Activated B cell treated with CpG ODN at 0.5 μM for 24 hours (primary cell): Measurements from ENCODE around the gene SIRPG. TPM values are rescaled to one million over a fixed set of nuclear protein-coding genes. Genes with fewer than 3 reads are reported as not detected.

Experiments
- ATAC-seq: fragments of 200-7000 bp; cut with Tn5 transposase; one replicate; pipeline ENCODE4 v1.10.0; 2021; ENCODE audit warnings: low read depth, mild to moderate bottlenecking, moderate library complexity
- CTCF ChIA-PET: fragments of 350-600 bp; sonication (Branson Sonifier 250); formaldehyde crosslinking; loops from one replicate; lab custom pipeline; 2021; ENCODE audit warnings: antibody characterized with exemption; lab: Charles Lee
- POLR2A ChIA-PET: fragments of 350-600 bp; sonication (Branson Sonifier 250); formaldehyde crosslinking; loops from one replicate; lab custom pipeline; 2021; ENCODE audit warnings: antibody characterized with exemption; lab: Charles Lee
- DNase-seq: peaks from one replicate; pipeline ENCODE4 v3.0.0; 2022
- H3K27ac Mint-ChIP-seq: one replicate; pipeline ENCODE4 v1.8.0; 2020; ENCODE audit warnings: mixed read lengths
- H3K27me3 Mint-ChIP-seq: one replicate; pipeline ENCODE4 v1.8.0; 2021; ENCODE audit warnings: mixed read lengths
- H3K36me3 Mint-ChIP-seq: one replicate; pipeline ENCODE4 v1.8.0; 2021; ENCODE audit warnings: low read depth, mixed read lengths
- H3K4me1 Mint-ChIP-seq: one replicate; pipeline ENCODE4 v1.8.0; 2021; ENCODE audit warnings: mixed read lengths
- H3K4me3 Mint-ChIP-seq: one replicate; pipeline ENCODE4 v1.8.0; 2020; ENCODE audit warnings: mild to moderate bottlenecking, mixed read lengths
- H3K9me3 Mint-ChIP-seq: one replicate; pipeline ENCODE4 v1.8.0; 2020; ENCODE audit warnings: mixed read lengths
- intact Hi-C: fragments of 100-400 bp; cut with micrococcal nuclease; formaldehyde crosslinking; loops from one replicate; pipeline ENCODE4 v1.15.1; 2024
- total RNA-seq: library from RNA; stranded (reverse); gene quantifications from 2 replicates; pipeline ENCODE4 v1.2.3, GENCODE V29; 2022
- TF ChIP-seq, protein P1 (sequence below): fragments of 200-600 bp; IDR thresholded peaks from one replicate; pipeline ENCODE4 v1.8.0; 2022; ENCODE audit warnings: antibody characterized with exemption, mild to moderate bottlenecking

SIRPG gene
- total RNA-seq, 1 donor from 2014 or later = not detected

DNA sequence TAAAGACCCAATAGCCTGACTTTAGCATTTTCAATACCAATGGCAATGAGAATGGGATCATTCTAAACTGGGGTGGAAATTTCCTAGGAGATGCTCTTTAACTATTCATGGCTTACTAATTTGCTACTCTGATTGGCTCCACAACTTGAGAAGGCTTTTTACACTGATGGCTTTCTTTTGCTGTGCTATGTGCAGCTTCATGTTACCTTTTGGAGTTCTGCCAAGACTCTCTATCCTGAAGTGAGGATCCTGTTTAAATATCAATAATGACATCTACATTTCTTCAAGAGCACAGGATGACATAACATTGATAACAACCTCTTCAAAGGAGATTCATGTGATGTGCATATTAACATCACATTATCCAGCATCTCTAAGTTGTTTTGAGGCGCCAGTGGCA is 43.4 kb upstream of the SIRPG start:
- H3K4me3 Mint-ChIP-seq = no peak overlapping the region
- ATAC-seq (no peak), DNase-seq (no peak)
- no peak overlapping the region for H3K27ac Mint-ChIP-seq
- intact Hi-C loops = no loop called here
- TF ChIP-seq, protein P1, sequence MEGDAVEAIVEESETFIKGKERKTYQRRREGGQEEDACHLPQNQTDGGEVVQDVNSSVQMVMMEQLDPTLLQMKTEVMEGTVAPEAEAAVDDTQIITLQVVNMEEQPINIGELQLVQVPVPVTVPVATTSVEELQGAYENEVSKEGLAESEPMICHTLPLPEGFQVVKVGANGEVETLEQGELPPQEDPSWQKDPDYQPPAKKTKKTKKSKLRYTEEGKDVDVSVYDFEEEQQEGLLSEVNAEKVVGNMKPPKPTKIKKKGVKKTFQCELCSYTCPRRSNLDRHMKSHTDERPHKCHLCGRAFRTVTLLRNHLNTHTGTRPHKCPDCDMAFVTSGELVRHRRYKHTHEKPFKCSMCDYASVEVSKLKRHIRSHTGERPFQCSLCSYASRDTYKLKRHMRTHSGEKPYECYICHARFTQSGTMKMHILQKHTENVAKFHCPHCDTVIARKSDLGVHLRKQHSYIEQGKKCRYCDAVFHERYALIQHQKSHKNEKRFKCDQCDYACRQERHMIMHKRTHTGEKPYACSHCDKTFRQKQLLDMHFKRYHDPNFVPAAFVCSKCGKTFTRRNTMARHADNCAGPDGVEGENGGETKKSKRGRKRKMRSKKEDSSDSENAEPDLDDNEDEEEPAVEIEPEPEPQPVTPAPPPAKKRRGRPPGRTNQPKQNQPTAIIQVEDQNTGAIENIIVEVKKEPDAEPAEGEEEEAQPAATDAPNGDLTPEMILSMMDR = no peak
- H3K9me3 Mint-ChIP-seq = peaks cover 11% of the 10 kb centered on the region
- ChIA-PET CTCF (no interaction called here), POLR2A (no interaction called here)
- peaks cover 5% of the 10 kb centered on the region for H3K4me1 Mint-ChIP-seq
- no peaks in the 10 kb centered on the region for H3K36me3 Mint-ChIP-seq
- peaks cover 12% of the 10 kb centered on the region for H3K27me3 Mint-ChIP-seq

DNA sequence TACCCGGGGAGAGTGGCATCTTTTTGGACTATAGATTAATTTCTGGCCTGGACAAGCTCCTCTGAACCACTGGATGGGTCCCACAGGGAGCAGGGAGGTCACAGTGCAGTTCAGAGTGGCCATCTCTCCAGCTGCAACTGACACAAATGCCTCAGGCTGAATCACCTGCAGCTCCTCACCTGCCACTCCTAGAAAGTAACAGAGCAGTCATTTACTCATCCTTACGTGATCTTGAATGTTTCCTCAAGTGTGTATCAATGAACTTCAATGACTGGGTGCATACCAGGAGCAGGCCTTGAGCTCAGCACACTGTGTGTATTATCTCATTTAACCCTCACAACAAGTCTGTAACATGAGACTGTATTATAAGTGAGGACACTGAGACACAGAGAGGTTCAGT is 40.0 kb upstream of the SIRPG start:
- Mint-ChIP-seq H3K36me3 (no peaks in the 10 kb centered on the region), H3K27me3 (peaks cover 19% of the 10 kb centered on the region), H3K4me3 (no peak overlapping the region), H3K4me1 (peaks cover 5% of the 10 kb centered on the region), H3K27ac (no peak overlapping the region), H3K9me3 (peaks cover 2% of the 10 kb centered on the region)
- ATAC-seq (no peak), DNase-seq (no peak)
- ChIA-PET POLR2A (no interaction called here), CTCF (no interaction called here)
- TF ChIP-seq, protein P1 = no peak
- intact Hi-C loops = no loop called here

DNA sequence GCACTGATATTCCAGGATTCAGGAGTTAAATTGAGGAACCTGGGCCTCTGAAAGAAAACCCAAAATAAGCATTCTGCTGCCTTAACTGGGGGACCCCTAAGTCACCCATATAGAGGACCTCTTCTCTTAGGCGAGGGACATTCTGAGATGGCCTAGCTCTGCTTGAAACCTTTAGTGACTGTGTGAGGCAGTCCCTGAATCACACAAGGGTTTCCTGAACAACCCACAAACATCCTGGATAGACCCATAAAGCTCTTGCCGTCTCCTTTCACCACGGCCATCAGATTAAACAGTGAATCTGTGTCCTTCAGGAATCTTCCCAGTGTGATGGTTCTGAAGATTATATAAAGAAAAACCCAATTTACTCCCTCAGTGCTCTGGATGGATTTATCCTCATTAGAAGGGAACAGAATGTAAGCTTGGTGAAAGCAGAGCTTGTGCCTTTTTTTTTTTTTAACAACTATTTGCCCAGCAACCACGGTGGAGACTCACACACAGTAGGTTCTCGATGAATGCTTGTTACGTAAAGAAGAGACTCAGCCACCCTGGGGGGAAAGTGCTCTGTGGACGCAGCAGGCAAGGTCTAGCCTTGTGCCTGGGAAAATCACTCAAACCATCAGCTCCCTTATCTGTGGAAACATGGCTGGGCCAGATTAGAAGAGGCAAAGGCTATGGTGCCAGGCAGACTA is 39.1 kb upstream of the SIRPG start:
- ATAC-seq (no peak), DNase-seq (no peak)
- TF ChIP-seq, protein P1 = no peak
- H3K4me3 Mint-ChIP-seq = no peak overlapping the region
- peaks cover 24% of the 10 kb centered on the region for H3K27me3 Mint-ChIP-seq
- no peaks in the 10 kb centered on the region for H3K4me1 Mint-ChIP-seq
- H3K27ac Mint-ChIP-seq = no peak overlapping the region
- POLR2A ChIA-PET = no interaction called here
- CTCF ChIA-PET = no interaction called here
- H3K36me3 Mint-ChIP-seq = no peaks in the 10 kb centered on the region
- intact Hi-C loops = no loop called here
- H3K9me3 Mint-ChIP-seq = peaks cover 4% of the 10 kb centered on the region

DNA sequence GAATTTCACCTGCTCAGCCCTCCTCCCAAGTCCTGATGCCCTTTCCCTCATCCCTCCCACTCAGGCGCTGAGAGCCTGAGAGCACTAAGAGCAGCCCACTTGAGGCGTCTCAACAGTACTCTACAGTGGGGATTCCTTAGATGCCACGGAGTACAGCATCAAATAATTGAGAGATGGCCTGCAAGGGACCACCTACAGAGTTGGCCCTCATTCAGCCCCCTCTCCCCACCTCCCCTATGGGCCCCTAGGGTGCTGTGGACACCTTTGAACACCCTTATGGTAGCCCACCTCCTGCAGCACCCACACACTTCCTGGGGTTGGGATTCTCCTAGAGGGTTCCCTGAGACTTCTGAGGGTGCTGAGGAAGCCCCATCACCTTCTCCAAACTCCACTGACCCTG is 37.1 kb upstream of the SIRPG start:
- POLR2A ChIA-PET = no interaction called here
- H3K4me3 Mint-ChIP-seq = no peak overlapping the region

DNA sequence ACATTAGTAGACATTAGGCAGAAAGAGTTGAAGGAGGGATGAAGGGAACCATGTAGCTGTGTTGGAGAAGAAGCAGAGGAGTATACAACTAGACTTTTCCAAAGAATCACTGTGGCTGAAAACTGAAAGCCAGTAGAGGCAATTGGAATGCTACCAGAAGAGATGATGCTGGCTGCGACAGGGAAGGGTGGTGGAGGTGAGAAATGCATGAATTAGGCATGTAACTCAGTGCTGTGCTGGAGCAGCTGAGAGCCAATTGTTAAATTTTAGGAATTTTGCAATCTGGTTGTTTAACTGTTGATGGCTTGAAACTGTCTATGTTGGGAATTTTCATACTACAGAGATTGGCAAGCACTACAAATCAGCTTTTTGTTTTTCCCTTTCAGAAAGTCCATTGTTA is 35.8 kb upstream of the SIRPG start:
- POLR2A ChIA-PET = no interaction called here
- CTCF ChIA-PET = no interaction called here
- H3K4me1 Mint-ChIP-seq = no peaks in the 10 kb centered on the region
- peaks cover 20% of the 10 kb centered on the region for H3K27me3 Mint-ChIP-seq
- intact Hi-C loops = no loop called here
- TF ChIP-seq, protein P1 = no peak
- ATAC-seq (no peak), DNase-seq (no peak)
- no peak overlapping the region for H3K27ac Mint-ChIP-seq
- H3K9me3 Mint-ChIP-seq = peaks cover 5% of the 10 kb centered on the region
- H3K36me3 Mint-ChIP-seq = no peaks in the 10 kb centered on the region
- H3K4me3 Mint-ChIP-seq = no peak overlapping the region

More for the DNA sequence above, 37.1 kb upstream of the SIRPG start:
- intact Hi-C loops = no loop called here
- no peak for ATAC-seq
- H3K36me3 Mint-ChIP-seq = no peaks in the 10 kb centered on the region
- H3K9me3 Mint-ChIP-seq = peaks cover 7% of the 10 kb centered on the region
- no peaks in the 10 kb centered on the region for H3K4me1 Mint-ChIP-seq
- CTCF ChIA-PET = no interaction called here
- TF ChIP-seq, protein P1 = no peak
- DNase-seq = no peak
- peaks cover 21% of the 10 kb centered on the region for H3K27me3 Mint-ChIP-seq
- H3K27ac Mint-ChIP-seq = no peak overlapping the region
